ENCODE data around the gene PTPDC1. TPM values are rescaled to one million over a fixed set of nuclear protein-coding genes. Genes with fewer than 3 reads are reported as not detected.
A peak's percentile ranks its signal among the peaks of the same experiment; 100 is the strongest.

PTPDC1 gene
- total and polyA plus RNA-seq, 9 of the 15 experiments (the other 6 are each of a cell fraction or from before 2014, with no cell fraction given), result 1.1 to 8.1 (median 5.7) TPM

DNA sequence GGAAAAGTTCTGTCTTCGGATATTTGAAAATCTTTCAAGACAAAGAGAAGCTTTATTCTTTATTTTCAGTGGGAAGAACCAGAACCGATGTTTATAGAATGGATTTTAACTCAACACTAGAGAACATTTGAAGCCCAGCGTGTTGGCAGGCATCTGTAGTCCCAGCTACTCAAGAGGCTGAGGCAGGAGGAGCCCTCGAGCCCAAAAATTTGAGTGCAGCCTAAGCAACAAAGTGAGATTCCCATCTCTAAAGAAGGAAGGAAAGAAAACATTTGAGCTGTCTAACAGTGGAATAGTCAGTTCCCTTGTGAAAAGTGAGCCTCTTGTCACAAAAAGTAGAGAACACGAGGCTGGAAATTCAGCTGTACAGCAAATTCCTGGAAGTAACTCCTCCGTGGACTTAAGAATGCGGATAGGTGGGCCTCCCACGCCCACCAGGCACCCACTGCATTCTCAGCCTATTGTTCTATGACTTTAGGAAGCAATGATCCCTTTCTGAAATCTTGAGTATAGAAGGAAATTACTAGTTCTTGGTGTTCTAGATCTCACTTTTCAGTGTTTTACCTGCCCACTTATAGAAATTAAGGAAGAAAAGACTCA is 2.3 kb upstream of the PTPDC1 start:
- peak; percentile 32 for FAIRE-seq
- 42% methylated on average over 8 of the region's 8 CpGs for WGBS (ENCODE audit: insufficient coverage, low coverage, missing lambda C conversion rate)
- Histone ChIP-seq H3K4me1 (replicated peaks in 1 of 2; ENCODE audit: control insufficient read depth in 2 of 2, insufficient read depth in 2 of 2, low read length in 2 of 2) (peaks cover 8 to 20% of the 10 kb centered on the region in 2 experiments; a peak in 4 of 5 replicates), H3K79me2 (ENCODE audit: control insufficient read depth, insufficient read depth, low read length) (no peaks in the 10 kb centered on the region), H3K27me3 (ENCODE audit: control insufficient read depth in 2 of 2, insufficient read depth in 2 of 2, low read length in 2 of 2) (no peaks in the 10 kb centered on the region), H3K9ac (ENCODE audit: insufficient read depth in 1 of 2, low read depth in 2 of 2, low read length in 2 of 2) (no peak overlapping the region), H3K4me2 (ENCODE audit: insufficient read depth, low read length) (no peak overlapping the region), H3K4me3 (no peak overlapping the region), H3K9me3 (replicated peaks; ENCODE audit: control insufficient read depth, insufficient read depth, low read depth, low read length) (no peaks in the 10 kb centered on the region), H3K9me1 (ENCODE audit: control insufficient read depth, insufficient read depth, low read length) (no peaks in the 10 kb centered on the region), H4K20me1 (replicated peaks; ENCODE audit: control insufficient read depth, insufficient read depth, low read length) (no peaks in the 10 kb centered on the region), H2AFZ (ENCODE audit: low read depth, low read length) (0 out of 2 replicates have a peak overlapping the region, but pooled peaks have one; percentile 5), H3K36me3 (ENCODE audit: control insufficient read depth, insufficient read depth, low read length) (0 out of 3 replicates have a peak, but pooled peaks cover 2% of the 10 kb centered on the region), H3K27ac (ENCODE audit: extremely low read depth, low read depth, low read length) (no peak overlapping the region)
- intact Hi-C loops (cut with micrococcal nuclease) (loop anchor here (5.0 kb wide), 1 partner anchor 85 kb away; no protein-coding TSS in a partner anchor), in situ Hi-C loops (cut with MboI) (no loop called here)
- CTCF ChIA-PET (ENCODE audit: low intra/inter-chr PET ratio), result no interaction called here
- POLR2A ChIA-PET, result interaction anchor here (0.6 to 1.5 kb wide), 2 partner anchors 8 to 691 kb away, joined by 3 to 5 read pairs; no protein-coding TSS in a partner anchor
- no peak for DNase-seq (ENCODE audit: extremely low read depth in 1 of 4, low spot score in 3 of 4)
- TF ChIP-seq RAD21 (CRISPR knock-in tag; conservative IDR thresholded peaks at IDR 0.05 in 1 of 2, IDR thresholded peaks at IDR 0.05 in 1 of 2) (peak in 1 of 2 experiments; percentile 15; a peak in 1 of 4 replicates), ZNF76 (CRISPR knock-in tag; IDR thresholded peaks at IDR 0.05; ENCODE audit: borderline replicate concordance) (no peak)
- BruUV-seq (replicated peaks), result no TSS peak
- ATAC-seq, result no peak

GRCh38 chr9:94082553-94082952 is 1.7 kb upstream of the PTPDC1 start:
- BruUV-seq (replicated peaks), result no TSS peak
- Histone ChIP-seq H3K4me1 (replicated peaks in 1 of 2; ENCODE audit: control insufficient read depth in 2 of 2, insufficient read depth in 2 of 2, low read length in 2 of 2) (peaks cover 8 to 20% of the 10 kb centered on the region in 2 experiments; a peak in 4 of 5 replicates), H3K4me2 (ENCODE audit: insufficient read depth, low read length) (no peak overlapping the region; the same call in 1 of the 2 replicates), H4K20me1 (replicated peaks; ENCODE audit: control insufficient read depth, insufficient read depth, low read length) (no peaks in the 10 kb centered on the region), H3K27me3 (ENCODE audit: control insufficient read depth in 2 of 2, insufficient read depth in 2 of 2, low read length in 2 of 2) (no peaks in the 10 kb centered on the region), H2AFZ (ENCODE audit: low read depth, low read length) (0 out of 2 replicates have a peak overlapping the region, but pooled peaks have one; percentile 21), H3K9ac (ENCODE audit: insufficient read depth in 1 of 2, low read depth in 2 of 2, low read length in 2 of 2) (no peak overlapping the region), H3K9me1 (ENCODE audit: control insufficient read depth, insufficient read depth, low read length) (no peaks in the 10 kb centered on the region), H3K36me3 (ENCODE audit: control insufficient read depth, insufficient read depth, low read length) (0 out of 3 replicates have a peak, but pooled peaks cover 2% of the 10 kb centered on the region), H3K9me3 (replicated peaks; ENCODE audit: control insufficient read depth, insufficient read depth, low read depth, low read length) (no peaks in the 10 kb centered on the region), H3K79me2 (ENCODE audit: control insufficient read depth, insufficient read depth, low read length) (no peaks in the 10 kb centered on the region), H3K4me3 (no peak overlapping the region), H3K27ac (ENCODE audit: extremely low read depth, low read depth, low read length) (peak overlapping the region; percentile 36; the same call in 1 of the 3 replicates)
- POLR2A ChIA-PET, result interaction anchor here (0.7 to 1.5 kb wide), 2 partner anchors 9 to 109 kb away, joined by 3 to 5 read pairs; no protein-coding TSS in a partner anchor
- FAIRE-seq (peak; percentile 77), DNase-seq (ENCODE audit: extremely low read depth in 1 of 4, low spot score in 3 of 4) (no peak), ATAC-seq (peak; percentile 12; the same call in 2 of the 3 replicates)
- in situ Hi-C loops (cut with MboI), result no loop called here
- 47% methylated on average over 3 of the region's 3 CpGs for WGBS (ENCODE audit: insufficient coverage, low coverage, missing lambda C conversion rate)
- TF ChIP-seq E2F1 (CRISPR knock-in tag; IDR thresholded peaks at IDR 0.05), result no peak
- TF ChIP-seq, protein P1, sequence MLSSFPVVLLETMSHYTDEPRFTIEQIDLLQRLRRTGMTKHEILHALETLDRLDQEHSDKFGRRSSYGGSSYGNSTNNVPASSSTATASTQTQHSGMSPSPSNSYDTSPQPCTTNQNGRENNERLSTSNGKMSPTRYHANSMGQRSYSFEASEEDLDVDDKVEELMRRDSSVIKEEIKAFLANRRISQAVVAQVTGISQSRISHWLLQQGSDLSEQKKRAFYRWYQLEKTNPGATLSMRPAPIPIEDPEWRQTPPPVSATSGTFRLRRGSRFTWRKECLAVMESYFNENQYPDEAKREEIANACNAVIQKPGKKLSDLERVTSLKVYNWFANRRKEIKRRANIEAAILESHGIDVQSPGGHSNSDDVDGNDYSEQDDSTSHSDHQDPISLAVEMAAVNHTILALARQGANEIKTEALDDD (IDR thresholded peaks at IDR 0.05), result peak; percentile 74
- intact Hi-C loops (cut with micrococcal nuclease), result loop anchor here (5.0 kb wide), 1 partner anchor 85 kb away; no protein-coding TSS in a partner anchor
- CTCF ChIA-PET (ENCODE audit: low intra/inter-chr PET ratio), result no interaction called here

All from K562 (cell line).